ENCODE measurements around the gene FSTL3. TPM values are rescaled to one million over a fixed set of nuclear protein-coding genes. Genes with fewer than 3 reads are reported as not detected.

Gene FSTL3
- total RNA-seq, 1 experiment from 2014 or later = 6.0 TPM

DNA sequence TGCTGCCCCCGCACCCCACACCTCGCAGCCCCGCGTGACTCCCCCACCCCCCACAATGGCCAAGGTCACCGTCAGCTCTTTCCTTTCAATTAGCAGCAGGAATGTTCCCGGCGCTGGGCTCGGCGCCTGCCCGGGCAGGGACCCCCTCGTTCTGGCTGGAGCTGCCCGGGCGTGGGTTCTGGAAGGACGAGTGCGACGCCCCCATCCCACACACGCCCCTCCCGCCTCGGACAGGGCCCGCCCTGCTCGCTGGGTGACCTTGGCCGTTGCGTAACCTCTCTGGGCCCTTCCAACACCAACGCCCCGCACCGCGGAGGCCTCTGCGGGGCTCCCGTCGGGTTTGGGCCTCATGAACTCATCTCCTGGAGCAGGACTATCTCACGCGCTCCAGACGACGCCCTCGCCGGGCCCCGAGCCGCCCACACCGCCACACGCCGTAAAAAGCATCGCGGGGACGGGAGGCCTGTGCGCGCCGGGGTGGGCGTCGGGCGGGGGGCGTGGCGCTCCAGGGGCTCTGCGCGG lies 42.9 kb downstream of the FSTL3 start:
- intact Hi-C loops (cut with micrococcal nuclease; ENCODE audit: unreplicated experiment) = no loop called here
- ChIA-PET CTCF (no interaction called here), POLR2A (ENCODE audit: low non-redundant PET) (no interaction called here)
- BruUV-seq (replicated peaks) = no TSS peak
- no peaks in the 10 kb centered on the region for H3K27me3 ChIP-seq (replicated peaks; ENCODE audit: insufficient read depth, low read depth, low read length, poor library complexity)
- peaks cover 5% of the 10 kb centered on the region for H3K9me3 ChIP-seq (ENCODE audit: low read depth, low read length, poor library complexity, severe bottlenecking)
- no peak for DNase-seq (ENCODE audit: low spot score)
- H3K4me3 ChIP-seq (ENCODE audit: low read depth, low read length, poor library complexity, severe bottlenecking) = no peak overlapping the region
- no peaks in the 10 kb centered on the region for H3K36me3 ChIP-seq (ENCODE audit: insufficient read depth, low read length, poor library complexity, severe bottlenecking)
- H3K27ac ChIP-seq (ENCODE audit: low read depth, low read length, poor library complexity, severe bottlenecking) = no peak overlapping the region
- no peaks in the 10 kb centered on the region for H3K4me1 ChIP-seq (ENCODE audit: insufficient read depth, low read length, poor library complexity, severe bottlenecking)
- TF ChIP-seq, protein P1, sequence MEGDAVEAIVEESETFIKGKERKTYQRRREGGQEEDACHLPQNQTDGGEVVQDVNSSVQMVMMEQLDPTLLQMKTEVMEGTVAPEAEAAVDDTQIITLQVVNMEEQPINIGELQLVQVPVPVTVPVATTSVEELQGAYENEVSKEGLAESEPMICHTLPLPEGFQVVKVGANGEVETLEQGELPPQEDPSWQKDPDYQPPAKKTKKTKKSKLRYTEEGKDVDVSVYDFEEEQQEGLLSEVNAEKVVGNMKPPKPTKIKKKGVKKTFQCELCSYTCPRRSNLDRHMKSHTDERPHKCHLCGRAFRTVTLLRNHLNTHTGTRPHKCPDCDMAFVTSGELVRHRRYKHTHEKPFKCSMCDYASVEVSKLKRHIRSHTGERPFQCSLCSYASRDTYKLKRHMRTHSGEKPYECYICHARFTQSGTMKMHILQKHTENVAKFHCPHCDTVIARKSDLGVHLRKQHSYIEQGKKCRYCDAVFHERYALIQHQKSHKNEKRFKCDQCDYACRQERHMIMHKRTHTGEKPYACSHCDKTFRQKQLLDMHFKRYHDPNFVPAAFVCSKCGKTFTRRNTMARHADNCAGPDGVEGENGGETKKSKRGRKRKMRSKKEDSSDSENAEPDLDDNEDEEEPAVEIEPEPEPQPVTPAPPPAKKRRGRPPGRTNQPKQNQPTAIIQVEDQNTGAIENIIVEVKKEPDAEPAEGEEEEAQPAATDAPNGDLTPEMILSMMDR (conservative IDR thresholded peaks at IDR 0.05; ENCODE audit: low read depth, low read length) = no peak
- TF ChIP-seq EZH2 (IDR thresholded peaks at IDR 0.05; ENCODE audit: borderline replicate concordance, low read depth, low read length, poor library complexity, severe bottlenecking) = no peak

DNA sequence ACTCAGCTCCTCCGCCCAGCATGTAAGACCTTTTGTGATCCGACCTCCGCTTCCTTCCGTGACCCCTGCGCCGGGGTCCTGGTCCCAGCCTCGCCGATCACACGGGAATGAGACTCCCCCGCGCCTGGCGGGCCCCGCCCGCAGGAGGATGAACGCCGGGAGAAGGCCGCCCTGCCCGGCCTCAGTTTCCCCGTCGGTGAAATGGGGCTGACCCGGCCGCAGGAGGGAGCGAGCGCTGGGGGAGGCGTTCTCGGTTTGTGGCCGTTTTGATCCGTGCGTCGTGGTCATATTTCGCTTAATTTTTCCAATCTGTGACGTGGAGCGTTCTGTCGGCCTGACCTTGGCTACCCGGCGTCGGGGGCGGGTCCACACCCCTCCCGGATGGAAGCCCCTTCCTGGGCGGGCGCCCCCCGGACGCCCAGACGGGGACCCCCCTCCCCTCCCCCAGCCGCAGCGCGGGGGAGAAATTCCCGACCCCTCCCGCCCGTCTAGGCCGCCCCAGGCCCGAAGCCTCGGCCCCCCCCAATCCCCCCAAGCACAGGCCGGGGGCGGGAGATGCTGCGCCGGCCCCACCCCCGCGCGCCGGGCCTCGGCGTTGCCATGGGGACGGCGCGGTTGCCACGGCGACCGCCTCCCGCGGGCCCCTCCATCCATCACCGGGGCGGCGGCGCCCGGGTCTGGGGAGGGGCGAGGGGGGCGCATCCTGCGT lies 43.6 kb downstream of the FSTL3 start:
- CTCF ChIA-PET = no interaction called here

DNA sequence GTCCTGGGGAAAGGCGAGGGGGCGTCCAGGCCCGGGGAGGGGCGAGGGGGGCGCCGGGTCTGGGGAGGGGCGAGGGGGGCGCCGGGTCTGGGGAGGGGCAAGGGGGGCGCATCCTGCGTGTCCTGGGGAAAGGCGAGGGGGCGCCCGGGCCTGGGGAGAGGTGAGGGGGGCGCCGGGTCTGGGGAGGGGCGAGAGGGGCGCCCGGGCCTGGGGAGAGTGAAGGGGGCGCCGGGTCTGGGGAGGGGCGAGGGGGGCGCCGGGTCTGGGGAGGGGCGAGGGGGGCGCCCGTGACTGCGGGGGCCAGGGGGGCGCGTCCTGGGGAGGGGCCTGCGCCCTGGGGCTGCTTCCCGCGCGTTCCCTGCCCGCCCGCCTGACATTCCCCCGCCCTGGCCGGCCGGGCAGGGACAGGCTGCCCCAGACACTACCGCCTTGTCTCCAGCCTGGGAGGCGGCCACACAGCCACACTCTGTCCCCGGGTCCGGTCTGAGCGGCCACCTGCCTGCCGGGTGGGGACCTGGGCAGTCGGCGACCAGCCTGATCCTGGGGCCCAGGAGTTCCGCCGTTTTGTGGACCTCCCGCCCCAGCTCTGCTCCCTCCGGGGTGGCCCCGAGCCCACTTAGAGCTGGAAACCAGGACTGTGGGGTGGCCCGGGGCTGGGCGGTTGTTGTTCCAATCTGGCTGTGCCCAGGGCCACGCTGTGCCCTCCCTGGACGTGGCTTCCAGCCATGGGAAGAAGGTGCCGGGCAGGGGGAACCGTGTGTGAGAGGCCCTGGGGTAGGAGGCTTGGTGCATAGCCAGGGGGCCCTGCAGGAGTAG lies 44.4 kb downstream of the FSTL3 start:
- no peak for DNase-seq (ENCODE audit: low spot score)
- Histone ChIP-seq H3K4me3 (ENCODE audit: low read depth, low read length, poor library complexity, severe bottlenecking) (no peak overlapping the region), H3K9me3 (ENCODE audit: low read depth, low read length, poor library complexity, severe bottlenecking) (peaks cover under 1% of the 10 kb centered on the region), H3K27me3 (replicated peaks; ENCODE audit: insufficient read depth, low read depth, low read length, poor library complexity) (no peaks in the 10 kb centered on the region), H3K27ac (ENCODE audit: low read depth, low read length, poor library complexity, severe bottlenecking) (no peak overlapping the region), H3K36me3 (ENCODE audit: insufficient read depth, low read length, poor library complexity, severe bottlenecking) (no peaks in the 10 kb centered on the region), H3K4me1 (ENCODE audit: insufficient read depth, low read length, poor library complexity, severe bottlenecking) (no peaks in the 10 kb centered on the region)
- intact Hi-C loops (cut with micrococcal nuclease; ENCODE audit: unreplicated experiment) = no loop called here
- no TSS peak for BruUV-seq (replicated peaks)
- TF ChIP-seq, protein P1 (conservative IDR thresholded peaks at IDR 0.05; ENCODE audit: low read depth, low read length) = no peak
- TF ChIP-seq EZH2 (IDR thresholded peaks at IDR 0.05; ENCODE audit: borderline replicate concordance, low read depth, low read length, poor library complexity, severe bottlenecking) = no peak
- ChIA-PET CTCF (no interaction called here), POLR2A (ENCODE audit: low non-redundant PET) (no interaction called here)

More for the DNA sequence above, 43.6 kb downstream of the FSTL3 start:
- intact Hi-C loops (cut with micrococcal nuclease; ENCODE audit: unreplicated experiment) = no loop called here
- Histone ChIP-seq H3K27ac (ENCODE audit: low read depth, low read length, poor library complexity, severe bottlenecking) (no peak overlapping the region), H3K9me3 (ENCODE audit: low read depth, low read length, poor library complexity, severe bottlenecking) (peaks cover 5% of the 10 kb centered on the region), H3K4me3 (ENCODE audit: low read depth, low read length, poor library complexity, severe bottlenecking) (no peak overlapping the region), H3K36me3 (ENCODE audit: insufficient read depth, low read length, poor library complexity, severe bottlenecking) (no peaks in the 10 kb centered on the region), H3K4me1 (ENCODE audit: insufficient read depth, low read length, poor library complexity, severe bottlenecking) (no peaks in the 10 kb centered on the region), H3K27me3 (replicated peaks; ENCODE audit: insufficient read depth, low read depth, low read length, poor library complexity) (no peaks in the 10 kb centered on the region)
- no peak for TF ChIP-seq EZH2 (IDR thresholded peaks at IDR 0.05; ENCODE audit: borderline replicate concordance, low read depth, low read length, poor library complexity, severe bottlenecking)
- TF ChIP-seq, protein P1 (conservative IDR thresholded peaks at IDR 0.05; ENCODE audit: low read depth, low read length) = no peak
- POLR2A ChIA-PET (ENCODE audit: low non-redundant PET) = no interaction called here
- DNase-seq (ENCODE audit: low spot score) = no peak
- no TSS peak for BruUV-seq (replicated peaks)

Data from A673 (cell line).